Measurements from ENCODE around the gene GNAS.

The GNAS gene

GRCh38 chr20:58880994-58881752 is 28.7 kb downstream of the GNAS start:
- no peak for DNase-seq (ENCODE audit: low read depth)

- no peak for DNase-seq (ENCODE audit: low read depth)
Measured at GRCh38 chr20:58882704-58883089, 30.2 kb downstream of the GNAS start.

GRCh38 chr20:58883241-58883691 is 30.8 kb downstream of the GNAS start:
- DNase-seq (ENCODE audit: low read depth) = no peak

- no peak for DNase-seq (ENCODE audit: low read depth)
Measured at GRCh38 chr20:58884966-58885365, 32.5 kb downstream of the GNAS start.

- no peak for DNase-seq (ENCODE audit: low read depth)
Measured at GRCh38 chr20:58886546-58886945, 34.0 kb downstream of the GNAS start.

GRCh38 chr20:58888103-58888502 is 35.6 kb downstream of the GNAS start:
- no peak for DNase-seq (ENCODE audit: low read depth)

- no peak for DNase-seq (ENCODE audit: low read depth)
Measured at GRCh38 chr20:58888521-58889333, 36.2 kb downstream of the GNAS start.

GRCh38 chr20:58889334-58889760 is 36.8 kb downstream of the GNAS start:
- DNase-seq (ENCODE audit: low read depth) = no peak

GRCh38 chr20:58889798-58890517 is 37.4 kb downstream of the GNAS start:
- no peak for DNase-seq (ENCODE audit: low read depth)

- DNase-seq (ENCODE audit: low read depth) = peak; percentile 66
Measured at GRCh38 chr20:58890518-58891085, 38.1 kb downstream of the GNAS start.

- no peak for DNase-seq (ENCODE audit: low read depth)
Measured at GRCh38 chr20:58891086-58891717, 38.7 kb downstream of the GNAS start.

GRCh38 chr20:58891718-58892140 is 39.2 kb downstream of the GNAS start:
- DNase-seq (ENCODE audit: low read depth) = no peak

- no peak for DNase-seq (ENCODE audit: low read depth)
Measured at GRCh38 chr20:58892141-58892931, 39.8 kb downstream of the GNAS start.

- DNase-seq (ENCODE audit: low read depth) = no peak
Measured at GRCh38 chr20:58892932-58893224, 40.4 kb downstream of the GNAS start.

GRCh38 chr20:58893355-58894120 is 41.0 kb downstream of the GNAS start:
- no peak for DNase-seq (ENCODE audit: low read depth)

GRCh38 chr20:58894652-58895447 is 42.3 kb downstream of the GNAS start:
- no peak for DNase-seq (ENCODE audit: low read depth)

GRCh38 chr20:58895448-58896180 is 43.1 kb downstream of the GNAS start:
- DNase-seq (ENCODE audit: low read depth) = no peak

- no peak for DNase-seq (ENCODE audit: low read depth)
Measured at GRCh38 chr20:58896820-58897219, 44.3 kb downstream of the GNAS start.

- DNase-seq (ENCODE audit: low read depth) = no peak
Measured at GRCh38 chr20:58897488-58897887, 45.0 kb downstream of the GNAS start.

Data from stromal cell of bone marrow (primary cell).